Mammary epithelial cell (primary cell): ENCODE data around the gene ALOX12B.

Experiments
- CTCF ChIP-seq, 2 donors: IDR thresholded peaks in 1 of 2; conservative IDR thresholded peaks in 1 of 2; 2 replicates each; pipeline ENCODE4 v1.5.1; 2011 to 2012; ENCODE audit warnings: inconsistent platforms in 2 of 2, low read length in 2 of 2, mild to moderate bottlenecking in 2 of 2, control low read depth in 1 of 2, low read depth in 1 of 2; ENCODE audit not compliant: insufficient read depth in 1 of 2; ENCODE audit errors: extremely low read depth in 1 of 2
- EZH2 ChIP-seq: IDR thresholded peaks from 2 replicates; pipeline ENCODE4 v1.6.1; 2012; ENCODE audit warnings: low read length, inconsistent platforms, borderline replicate concordance

- TF ChIP-seq CTCF (conservative IDR thresholded peaks at IDR 0.05 in 1 of 2, IDR thresholded peaks at IDR 0.05 in 1 of 2; ENCODE audit: extremely low read depth in 1 of 2, insufficient read depth in 1 of 2, low read depth in 1 of 2, low read length in 2 of 2) (no peak), EZH2 (no peak)
Measured at GRCh38 chr17:8122924-8123694, 35.6 kb upstream of the ALOX12B start.
